Activated naive CD4-positive, alpha-beta T cell treated with anti-CD3 and anti-CD28 coated beads, Interleukin-2, amount 50 U/mL, for 72 hours (primary cell): ENCODE data around the gene BCL11B. TPM values are rescaled to one million over a fixed set of nuclear protein-coding genes. Genes with fewer than 3 reads are reported as not detected.

ENCODE experiments used
- ATAC-seq, 2 donors: fragments of 150-1000 bp; cut with Tn5 transposase; 2 replicates each; pipeline ENCODE4 v1.10.0; 2021; ENCODE audit warnings: mild to moderate bottlenecking in 2 of 2, moderate library complexity in 2 of 2
- DNase-seq, 2 donors: peaks; one replicate each; pipeline ENCODE4 v3.0.0; 2021 to 2022; ENCODE audit warnings: low spot score in 2 of 2
- H3K27ac Mint-ChIP-seq, 2 donors: one replicate each; pipeline ENCODE4 v1.8.0; 2022; ENCODE audit warnings: mild to moderate bottlenecking in 2 of 2, mixed read lengths in 2 of 2
- H3K36me3 Mint-ChIP-seq, 2 donors: one replicate each; pipeline ENCODE4 v1.8.0; 2022; ENCODE audit warnings: mixed read lengths in 2 of 2
- H3K9me3 Mint-ChIP-seq, 2 donors: one replicate each; pipeline ENCODE4 v1.8.0; 2022; ENCODE audit warnings: mixed read lengths in 2 of 2
- total RNA-seq, 2 donors: library from RNA; stranded (reverse); gene quantifications; one replicate each; pipeline ENCODE4 v1.2.3, GENCODE V29; 2022

BCL11B gene
- total RNA-seq, result 10 to 100 TPM; 57.8 to 65.7 TPM

GRCh38 chr14:99271951-99272631, at the start of gene BCL11B:
BCL11B (minus strand) TSS chr14:99272197; CDS start chr14:99271218, 979 bp downstream.
- ATAC-seq (peak; percentile 72 to 78), DNase-seq (peak; percentile 79 to 87)
- Mint-ChIP-seq H3K9me3 (no peaks in the 10 kb centered on the region), H3K36me3 (peaks cover 32 to 38% of the 10 kb centered on the region in 2 donors), H3K27ac (peak within 1 kb of the TSS; percentile 89 to 99)

GRCh38 chr14:99321236-99321925, 49.4 kb upstream of the BCL11B start:
- no peaks in the 10 kb centered on the region for H3K9me3 Mint-ChIP-seq
- no peak for ATAC-seq
- DNase-seq, result no peak
- H3K36me3 Mint-ChIP-seq, result no peaks in the 10 kb centered on the region
- no peak overlapping the region for H3K27ac Mint-ChIP-seq

- Mint-ChIP-seq H3K36me3 (no peaks in the 10 kb centered on the region), H3K27ac (no peak overlapping the region), H3K9me3 (no peaks in the 10 kb centered on the region)
- ATAC-seq (no peak), DNase-seq (no peak)
These were observed 48.7 kb upstream of the BCL11B start for GRCh38 chr14:99320621-99321235.

GRCh38 chr14:99320105-99320572, 48.1 kb upstream of the BCL11B start:
- Mint-ChIP-seq H3K27ac (no peak overlapping the region), H3K9me3 (no peaks in the 10 kb centered on the region), H3K36me3 (no peaks in the 10 kb centered on the region)
- DNase-seq (peak; percentile 73 to 82), ATAC-seq (peak; percentile 82 to 91)

GRCh38 chr14:99318959-99319295, 46.9 kb upstream of the BCL11B start:
- ATAC-seq (no peak), DNase-seq (no peak)
- no peak overlapping the region for H3K27ac Mint-ChIP-seq
- H3K9me3 Mint-ChIP-seq, result no peaks in the 10 kb centered on the region
- H3K36me3 Mint-ChIP-seq, result no peaks in the 10 kb centered on the region

- H3K9me3 Mint-ChIP-seq, result no peaks in the 10 kb centered on the region
- no peak for ATAC-seq
- no peaks in the 10 kb centered on the region for H3K36me3 Mint-ChIP-seq
- no peak for DNase-seq
- no peak overlapping the region for H3K27ac Mint-ChIP-seq
These were observed 46.3 kb upstream of the BCL11B start for GRCh38 chr14:99318091-99318958.

- Mint-ChIP-seq H3K36me3 (no peaks in the 10 kb centered on the region), H3K27ac (no peak overlapping the region), H3K9me3 (no peaks in the 10 kb centered on the region)
- no peak for ATAC-seq
- DNase-seq, result no peak
These were observed 45.5 kb upstream of the BCL11B start for GRCh38 chr14:99317231-99318090.

- peaks cover 0 to 9% of the 10 kb centered on the region in 2 donors for H3K36me3 Mint-ChIP-seq
- DNase-seq (no peak), ATAC-seq (no peak)
- H3K9me3 Mint-ChIP-seq, result no peaks in the 10 kb centered on the region
- H3K27ac Mint-ChIP-seq, result no peak overlapping the region
These were observed 44.5 kb upstream of the BCL11B start for GRCh38 chr14:99316281-99317163.

GRCh38 chr14:99315197-99315596, 43.2 kb upstream of the BCL11B start:
- Mint-ChIP-seq H3K36me3 (peaks cover 0 to 16% of the 10 kb centered on the region in 2 donors), H3K27ac (no peak overlapping the region), H3K9me3 (peaks cover 4 to 5% of the 10 kb centered on the region in 2 donors)
- ATAC-seq (no peak), DNase-seq (no peak)

DNA sequence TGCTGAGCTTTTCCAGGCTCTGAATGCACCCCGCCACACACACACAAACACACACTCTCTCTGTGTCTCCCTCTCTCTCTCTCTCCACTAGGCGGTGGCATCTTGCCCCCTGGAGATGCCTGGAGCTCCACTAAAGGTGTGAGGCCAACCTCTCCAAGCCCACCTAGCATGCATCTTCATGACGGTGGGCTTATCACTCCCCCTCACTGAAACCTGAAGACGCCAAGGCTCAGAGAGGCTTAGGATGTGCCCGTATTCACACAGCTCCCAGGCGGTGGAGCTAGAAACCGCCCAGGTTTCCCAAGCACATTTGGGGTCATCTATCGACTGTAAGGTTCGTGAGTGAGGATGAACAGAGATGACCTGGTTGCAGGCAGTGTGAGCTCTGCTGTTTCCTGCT, 42.6 kb upstream of the BCL11B start:
- no peak overlapping the region for H3K27ac Mint-ChIP-seq
- DNase-seq (no peak), ATAC-seq (no peak)
- peaks cover 4 to 5% of the 10 kb centered on the region in 2 donors for H3K9me3 Mint-ChIP-seq
- peaks cover 0 to 16% of the 10 kb centered on the region in 2 donors for H3K36me3 Mint-ChIP-seq

GRCh38 chr14:99313234-99313633, 41.2 kb upstream of the BCL11B start:
- ATAC-seq (no peak), DNase-seq (no peak)
- Mint-ChIP-seq H3K9me3 (peaks cover 4 to 8% of the 10 kb centered on the region in 2 donors), H3K27ac (no peak overlapping the region), H3K36me3 (peaks cover 0 to 16% of the 10 kb centered on the region in 2 donors)

- no peak for DNase-seq
- ATAC-seq, result no peak
- Mint-ChIP-seq H3K27ac (no peak overlapping the region), H3K9me3 (peaks cover 4 to 8% of the 10 kb centered on the region in 2 donors), H3K36me3 (peaks cover 0 to 16% of the 10 kb centered on the region in 2 donors)
These were observed 40.1 kb upstream of the BCL11B start for GRCh38 chr14:99312106-99312505.

GRCh38 chr14:99309220-99309766, 37.3 kb upstream of the BCL11B start:
- Mint-ChIP-seq H3K27ac (no peak overlapping the region), H3K36me3 (peaks cover 0 to 16% of the 10 kb centered on the region in 2 donors), H3K9me3 (peaks cover 4 to 8% of the 10 kb centered on the region in 2 donors)
- DNase-seq, result no peak
- ATAC-seq, result no peak

GRCh38 chr14:99304208-99304607, 32.2 kb upstream of the BCL11B start:
- DNase-seq (no peak), ATAC-seq (no peak)
- Mint-ChIP-seq H3K9me3 (peaks cover 6 to 13% of the 10 kb centered on the region in 2 donors), H3K27ac (no peak overlapping the region), H3K36me3 (peaks cover 15 to 16% of the 10 kb centered on the region in 2 donors)

DNA sequence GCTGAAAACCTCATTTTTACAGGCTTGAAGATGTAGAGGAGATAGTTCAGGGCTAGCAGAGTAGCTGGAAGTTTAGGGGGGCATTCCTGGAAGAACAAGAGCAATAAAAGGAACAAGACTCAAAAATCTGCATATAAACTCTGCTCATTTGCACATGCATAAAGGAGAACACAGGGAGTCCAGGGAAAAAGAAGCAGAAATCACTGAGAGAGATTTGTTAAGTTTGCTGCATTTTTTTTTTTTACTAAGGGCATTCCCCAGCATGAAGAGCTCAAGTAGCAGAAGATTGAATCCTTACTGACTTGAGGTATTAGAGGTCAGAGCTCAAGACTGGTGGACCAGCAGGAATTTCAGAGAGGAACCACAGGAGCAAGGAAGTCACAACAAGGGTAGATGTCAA, 28.2 kb upstream of the BCL11B start:
- ATAC-seq, result no peak
- Mint-ChIP-seq H3K27ac (no peak overlapping the region), H3K36me3 (peaks cover 15 to 33% of the 10 kb centered on the region in 2 donors), H3K9me3 (peaks cover 18 to 21% of the 10 kb centered on the region in 2 donors)
- no peak for DNase-seq
